Chondrocyte (in vitro differentiated cells): ENCODE measurements around the gene HNRNPDL. TPM values are rescaled to one million over a fixed set of nuclear protein-coding genes. Genes with fewer than 3 reads are reported as not detected.

Experiments
- DNase-seq: peaks from one replicate; pipeline ENCODE4 v3.0.0; 2021; ENCODE audit warnings: mixed read lengths, low spot score
- H3K27ac Mint-ChIP-seq: one replicate; pipeline ENCODE4 v1.8.0; 2021; ENCODE audit warnings: mild to moderate bottlenecking, moderate library complexity, mixed read lengths; ENCODE audit not compliant: unreplicated experiment
- H3K27me3 Mint-ChIP-seq: 2 replicates; pipeline ENCODE4 v1.8.0; 2021; ENCODE audit warnings: low read depth, mixed read lengths
- H3K36me3 Mint-ChIP-seq: 2 replicates; pipeline ENCODE4 v1.8.0; 2021; ENCODE audit warnings: low read depth, mixed read lengths
- H3K4me1 Mint-ChIP-seq: 2 replicates; pipeline ENCODE4 v1.8.0; 2021; ENCODE audit warnings: low read depth, mild to moderate bottlenecking, mixed read lengths
- H3K4me3 Mint-ChIP-seq: one replicate; pipeline ENCODE4 v1.8.0; 2021; ENCODE audit warnings: mild to moderate bottlenecking, moderate library complexity, mixed read lengths; ENCODE audit not compliant: unreplicated experiment
- H3K9me3 Mint-ChIP-seq: 2 replicates; pipeline ENCODE4 v1.8.0; 2021; ENCODE audit warnings: low read depth, mixed read lengths
- CTCF ChIP-seq: fragments of 200-600 bp; sonication (generic); IDR thresholded peaks from 2 replicates; pipeline ENCODE4 v1.5.0; 2021; ENCODE audit warnings: antibody characterized with exemption, mild to moderate bottlenecking, moderate library complexity
- total RNA-seq: library from RNA; stranded (reverse); gene quantifications from 3 replicates; pipeline ENCODE4 v1.2.1, GENCODE V29; 2021

HNRNPDL gene
- total RNA-seq, 1 donor from 2014 or later: 211 TPM

GRCh38 chr4:82376109-82376508, 54.2 kb downstream of the HNRNPDL start:
- DNase-seq: no peak
- peaks cover 33% of the 10 kb centered on the region for H3K4me1 Mint-ChIP-seq
- H3K27me3 Mint-ChIP-seq: no peaks in the 10 kb centered on the region
- H3K9me3 Mint-ChIP-seq: no peaks in the 10 kb centered on the region
- TF ChIP-seq CTCF: no peak
- H3K36me3 Mint-ChIP-seq: peaks cover 4% of the 10 kb centered on the region
- H3K27ac Mint-ChIP-seq: no peak overlapping the region
- peak overlapping the region; percentile 97 for H3K4me3 Mint-ChIP-seq

- DNase-seq: peak; percentile 98
- peaks cover 48% of the 10 kb centered on the region for H3K4me1 Mint-ChIP-seq
- no peaks in the 10 kb centered on the region for H3K27me3 Mint-ChIP-seq
- peak within 1 kb of the TSS; percentile 97 for H3K4me3 Mint-ChIP-seq
- H3K9me3 Mint-ChIP-seq: no peaks in the 10 kb centered on the region
- H3K27ac Mint-ChIP-seq: peak within 1 kb of the TSS; percentile 100
- H3K36me3 Mint-ChIP-seq: peaks cover 6% of the 10 kb centered on the region
- peak; percentile 30 for TF ChIP-seq CTCF
Measured at GRCh38 chr4:82373816-82374625, 56.2 kb downstream of the HNRNPDL start, which contains the start of gene HNRNPD. Gene HNRNPD, minus strand, starts transcription at chr4:82373991. Its CDS starts 313 bp downstream, at chr4:82373678.

- peaks cover 6% of the 10 kb centered on the region for H3K36me3 Mint-ChIP-seq
- TF ChIP-seq CTCF: peak; percentile 22
- H3K4me1 Mint-ChIP-seq: peaks cover 54% of the 10 kb centered on the region
- no peak for DNase-seq
- no peaks in the 10 kb centered on the region for H3K27me3 Mint-ChIP-seq
- peak overlapping the region; percentile 97 for H3K4me3 Mint-ChIP-seq
- no peaks in the 10 kb centered on the region for H3K9me3 Mint-ChIP-seq
- H3K27ac Mint-ChIP-seq: peak overlapping the region; percentile 100
Measured at GRCh38 chr4:82373486-82373815, 56.8 kb downstream of the HNRNPDL start.

Other genes with a start within 250 kb of the HNRNPDL start
- gene HNRNPD, start 56.5 kb downstream of the HNRNPDL start, total RNA-seq: 124 to 177 TPM (median 127 TPM) in 3 replicates
- gene ENOPH1, start 128 bp upstream of the HNRNPDL start, total RNA-seq: 32.2 to 33.6 TPM (median 33.1 TPM) in 3 replicates
- gene TMEM150C, start 131.5 kb upstream of the HNRNPDL start, total RNA-seq: 1.7 to 2.3 TPM (median 1.7 TPM) in 3 replicates